ENCODE data around the gene COG2. TPM values are rescaled to one million over a fixed set of nuclear protein-coding genes. Genes with fewer than 3 reads are reported as not detected.

COG2 gene
- total and polyA plus RNA-seq, 2 of the 13 experiments (the other 11 are each of a cell fraction or from before 2014, with no cell fraction given), result 16.8 to 36.3 TPM

DNA sequence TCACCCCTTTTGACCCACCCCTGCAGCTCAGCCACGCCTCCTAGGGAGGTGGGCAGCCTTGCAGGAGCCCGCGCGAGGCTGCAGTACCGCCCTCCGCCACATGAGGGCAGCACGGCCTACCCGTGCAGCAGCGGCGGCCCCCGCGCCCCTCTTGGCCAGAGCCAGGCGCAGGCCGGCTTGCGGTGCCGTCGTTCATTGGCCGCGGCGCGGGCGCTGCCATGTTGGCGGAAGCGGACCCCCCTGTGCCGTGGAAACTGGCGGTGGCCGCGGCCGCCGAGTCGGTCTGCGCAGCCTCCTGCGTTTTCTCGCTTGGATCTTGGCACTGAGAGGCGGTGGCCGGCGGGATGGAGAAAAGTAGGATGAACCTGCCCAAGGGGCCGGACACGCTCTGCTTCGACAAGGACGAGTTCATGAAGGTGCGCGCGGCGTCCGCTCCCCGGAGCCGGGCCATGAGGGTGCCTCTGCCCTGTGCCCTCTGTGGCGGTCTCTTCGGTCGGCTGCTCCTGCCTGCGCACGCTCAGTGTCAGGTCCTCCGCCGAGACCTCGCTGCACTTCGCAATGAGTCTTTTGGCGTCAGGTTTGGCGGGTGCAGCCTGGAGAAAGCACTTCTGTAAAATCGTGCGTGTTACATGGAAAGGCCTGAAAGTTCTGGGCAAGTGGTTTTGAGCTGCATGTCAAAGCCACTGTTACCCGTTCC, at the start of gene COG2 (continued):
- TF ChIP-seq, protein P1, sequence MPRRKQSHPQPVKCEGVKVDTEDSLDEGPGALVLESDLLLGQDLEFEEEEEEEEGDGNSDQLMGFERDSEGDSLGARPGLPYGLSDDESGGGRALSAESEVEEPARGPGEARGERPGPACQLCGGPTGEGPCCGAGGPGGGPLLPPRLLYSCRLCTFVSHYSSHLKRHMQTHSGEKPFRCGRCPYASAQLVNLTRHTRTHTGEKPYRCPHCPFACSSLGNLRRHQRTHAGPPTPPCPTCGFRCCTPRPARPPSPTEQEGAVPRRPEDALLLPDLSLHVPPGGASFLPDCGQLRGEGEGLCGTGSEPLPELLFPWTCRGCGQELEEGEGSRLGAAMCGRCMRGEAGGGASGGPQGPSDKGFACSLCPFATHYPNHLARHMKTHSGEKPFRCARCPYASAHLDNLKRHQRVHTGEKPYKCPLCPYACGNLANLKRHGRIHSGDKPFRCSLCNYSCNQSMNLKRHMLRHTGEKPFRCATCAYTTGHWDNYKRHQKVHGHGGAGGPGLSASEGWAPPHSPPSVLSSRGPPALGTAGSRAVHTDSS (CRISPR knock-in tag; conservative IDR thresholded peaks at IDR 0.05), result no peak
- TF ChIP-seq KLF9 (CRISPR knock-in tag; IDR thresholded peaks at IDR 0.05; ENCODE audit: low read depth), result 0 out of 2 replicates have a peak, but pooled peaks have one; percentile 28
- TF ChIP-seq, protein P2, sequence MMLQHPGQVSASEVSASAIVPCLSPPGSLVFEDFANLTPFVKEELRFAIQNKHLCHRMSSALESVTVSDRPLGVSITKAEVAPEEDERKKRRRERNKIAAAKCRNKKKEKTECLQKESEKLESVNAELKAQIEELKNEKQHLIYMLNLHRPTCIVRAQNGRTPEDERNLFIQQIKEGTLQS (CRISPR knock-in tag; IDR thresholded peaks at IDR 0.05), result no peak
- TF ChIP-seq, protein P3, sequence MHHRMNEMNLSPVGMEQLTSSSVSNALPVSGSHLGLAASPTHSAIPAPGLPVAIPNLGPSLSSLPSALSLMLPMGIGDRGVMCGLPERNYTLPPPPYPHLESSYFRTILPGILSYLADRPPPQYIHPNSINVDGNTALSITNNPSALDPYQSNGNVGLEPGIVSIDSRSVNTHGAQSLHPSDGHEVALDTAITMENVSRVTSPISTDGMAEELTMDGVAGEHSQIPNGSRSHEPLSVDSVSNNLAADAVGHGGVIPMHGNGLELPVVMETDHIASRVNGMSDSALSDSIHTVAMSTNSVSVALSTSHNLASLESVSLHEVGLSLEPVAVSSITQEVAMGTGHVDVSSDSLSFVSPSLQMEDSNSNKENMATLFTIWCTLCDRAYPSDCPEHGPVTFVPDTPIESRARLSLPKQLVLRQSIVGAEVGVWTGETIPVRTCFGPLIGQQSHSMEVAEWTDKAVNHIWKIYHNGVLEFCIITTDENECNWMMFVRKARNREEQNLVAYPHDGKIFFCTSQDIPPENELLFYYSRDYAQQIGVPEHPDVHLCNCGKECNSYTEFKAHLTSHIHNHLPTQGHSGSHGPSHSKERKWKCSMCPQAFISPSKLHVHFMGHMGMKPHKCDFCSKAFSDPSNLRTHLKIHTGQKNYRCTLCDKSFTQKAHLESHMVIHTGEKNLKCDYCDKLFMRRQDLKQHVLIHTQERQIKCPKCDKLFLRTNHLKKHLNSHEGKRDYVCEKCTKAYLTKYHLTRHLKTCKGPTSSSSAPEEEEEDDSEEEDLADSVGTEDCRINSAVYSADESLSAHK (CRISPR knock-in tag; IDR thresholded peaks at IDR 0.05; ENCODE audit: borderline replicate concordance), result no peak
- TF ChIP-seq, protein P4, sequence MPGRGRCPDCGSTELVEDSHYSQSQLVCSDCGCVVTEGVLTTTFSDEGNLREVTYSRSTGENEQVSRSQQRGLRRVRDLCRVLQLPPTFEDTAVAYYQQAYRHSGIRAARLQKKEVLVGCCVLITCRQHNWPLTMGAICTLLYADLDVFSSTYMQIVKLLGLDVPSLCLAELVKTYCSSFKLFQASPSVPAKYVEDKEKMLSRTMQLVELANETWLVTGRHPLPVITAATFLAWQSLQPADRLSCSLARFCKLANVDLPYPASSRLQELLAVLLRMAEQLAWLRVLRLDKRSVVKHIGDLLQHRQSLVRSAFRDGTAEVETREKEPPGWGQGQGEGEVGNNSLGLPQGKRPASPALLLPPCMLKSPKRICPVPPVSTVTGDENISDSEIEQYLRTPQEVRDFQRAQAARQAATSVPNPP (CRISPR knock-in tag; IDR thresholded peaks at IDR 0.05), result peak; percentile 19; the same call in 1 of the 2 replicates
- TF ChIP-seq HHEX (CRISPR knock-in tag; IDR thresholded peaks at IDR 0.05), result no peak
- TF ChIP-seq, protein P5, sequence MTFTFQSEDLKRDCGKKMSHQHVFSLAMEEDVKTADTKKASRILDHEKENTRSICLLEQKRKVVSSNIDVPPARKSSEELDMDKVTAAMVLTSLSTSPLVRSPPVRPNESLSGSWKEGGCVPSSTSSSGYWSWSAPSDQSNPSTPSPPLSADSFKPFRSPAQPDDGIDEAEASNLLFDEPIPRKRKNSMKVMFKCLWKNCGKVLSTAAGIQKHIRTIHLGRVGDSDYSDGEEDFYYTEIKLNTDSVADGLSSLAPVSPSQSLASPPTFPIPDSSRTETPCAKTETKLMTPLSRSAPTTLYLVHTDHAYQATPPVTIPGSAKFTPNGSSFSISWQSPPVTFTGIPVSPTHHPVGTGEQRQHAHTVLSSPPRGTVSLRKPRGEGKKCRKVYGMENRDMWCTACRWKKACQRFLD (CRISPR knock-in tag; IDR thresholded peaks at IDR 0.05; ENCODE audit: borderline replicate concordance), result peak; percentile 72; the same call in 1 of the 2 replicates
- TF ChIP-seq SP140L (CRISPR knock-in tag; IDR thresholded peaks at IDR 0.05; ENCODE audit: borderline replicate concordance), result no peak
- TF ChIP-seq FOXP1 (IDR thresholded peaks at IDR 0.05), result no peak
- no peak for TF ChIP-seq FOXP1 (CRISPR knock-in tag; IDR thresholded peaks at IDR 0.05)
- no peak for TF ChIP-seq TSC22D2 (CRISPR knock-in tag; IDR thresholded peaks at IDR 0.05; ENCODE audit: borderline replicate concordance)
- no peak for TF ChIP-seq ZNF326 (CRISPR knock-in tag; IDR thresholded peaks at IDR 0.05; ENCODE audit: borderline replicate concordance)
- TF ChIP-seq ZNF772 (CRISPR knock-in tag; IDR thresholded peaks at IDR 0.05), result peak; percentile 97
- no peak for TF ChIP-seq ZNF33A (CRISPR knock-in tag; IDR thresholded peaks at IDR 0.05; ENCODE audit: borderline replicate concordance)
- TF ChIP-seq, protein P6, sequence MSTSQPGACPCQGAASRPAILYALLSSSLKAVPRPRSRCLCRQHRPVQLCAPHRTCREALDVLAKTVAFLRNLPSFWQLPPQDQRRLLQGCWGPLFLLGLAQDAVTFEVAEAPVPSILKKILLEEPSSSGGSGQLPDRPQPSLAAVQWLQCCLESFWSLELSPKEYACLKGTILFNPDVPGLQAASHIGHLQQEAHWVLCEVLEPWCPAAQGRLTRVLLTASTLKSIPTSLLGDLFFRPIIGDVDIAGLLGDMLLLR (CRISPR knock-in tag; IDR thresholded peaks at IDR 0.05), result peak; percentile 93
- peak; percentile 88 for TF ChIP-seq KDM5A (IDR thresholded peaks at IDR 0.05; ENCODE audit: borderline replicate concordance, low read length)
- TF ChIP-seq, protein P7, sequence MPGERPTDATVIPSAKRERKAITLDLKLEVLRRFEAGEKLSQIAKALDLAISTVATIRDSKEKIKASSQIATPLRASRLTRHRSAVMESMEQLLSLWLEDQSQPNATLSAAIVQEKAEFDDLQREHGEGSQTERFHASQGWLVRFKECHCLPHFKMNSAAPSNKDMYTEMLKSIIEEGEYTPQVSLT (CRISPR knock-in tag; IDR thresholded peaks at IDR 0.05; ENCODE audit: borderline replicate concordance, low read depth), result peak; percentile 81; the same call in 1 of the 2 replicates
- TF ChIP-seq NR2F1 (CRISPR knock-in tag; IDR thresholded peaks at IDR 0.05), result 0 out of 4 replicates have a peak, but pooled peaks of 1 of the 2 experiments have one; percentile 42
- TF ChIP-seq ZSCAN22 (CRISPR knock-in tag; IDR thresholded peaks at IDR 0.05), result no peak; the same call in 1 of the 2 replicates
- TF ChIP-seq, protein P8, sequence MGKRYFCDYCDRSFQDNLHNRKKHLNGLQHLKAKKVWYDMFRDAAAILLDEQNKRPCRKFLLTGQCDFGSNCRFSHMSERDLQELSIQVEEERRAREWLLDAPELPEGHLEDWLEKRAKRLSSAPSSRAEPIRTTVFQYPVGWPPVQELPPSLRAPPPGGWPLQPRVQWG (CRISPR knock-in tag; IDR thresholded peaks at IDR 0.05; ENCODE audit: borderline replicate concordance, low read depth), result no peak
